Panc1 (cell line): ENCODE measurements around the gene UBIAD1.

ENCODE experiments used
- CTCF ChIP-seq: fragments of 450-650 bp; IDR thresholded peaks from 2 replicates; pipeline ENCODE4 v1.5.1; 2017; ENCODE audit warnings: mild to moderate bottlenecking
- POLR2AphosphoS5 ChIP-seq: IDR thresholded peaks from 2 replicates; pipeline ENCODE4 v1.6.1; 2012; ENCODE audit warnings: mild to moderate bottlenecking, low read depth, low read length, moderate library complexity
- REST ChIP-seq, 2 experiments: IDR thresholded peaks; 2 replicates each; pipeline ENCODE4 v1.6.1; 2011 to 2012; ENCODE audit warnings: low read depth in 2 of 2, control low read depth in 1 of 2, low read length in 1 of 2, mild to moderate bottlenecking in 1 of 2, moderate library complexity in 1 of 2; ENCODE audit not compliant: insufficient read depth in 1 of 2
- SIN3A ChIP-seq: IDR thresholded peaks from 2 replicates; pipeline ENCODE4 v1.6.1; 2012; ENCODE audit warnings: low read depth, mild to moderate bottlenecking, low read length, moderate library complexity, borderline replicate concordance; ENCODE audit not compliant: insufficient read depth
- TCF7L2 ChIP-seq: IDR thresholded peaks from 2 replicates; pipeline ENCODE4 v1.6.1; 2011; ENCODE audit warnings: mild to moderate bottlenecking, low read depth, low read length, inconsistent platforms

- TF ChIP-seq CTCF (no peak; the same call in 1 of the 2 replicates), REST (IDR thresholded peaks at IDR 0.05; ENCODE audit: insufficient read depth in 1 of 2, low read depth in 2 of 2, low read length in 1 of 2) (no peak), POLR2AphosphoS5 (no peak), SIN3A (no peak), TCF7L2 (no peak)
Observed at GRCh38 chr1:11285883-11286734, 13.1 kb downstream of the UBIAD1 start.
